ENCODE measurements around the gene LBH. TPM values are rescaled to one million over a fixed set of nuclear protein-coding genes. Genes with fewer than 3 reads are reported as not detected.

LBH gene
- polyA plus RNA-seq, 1 experiment: 145 TPM

DNA sequence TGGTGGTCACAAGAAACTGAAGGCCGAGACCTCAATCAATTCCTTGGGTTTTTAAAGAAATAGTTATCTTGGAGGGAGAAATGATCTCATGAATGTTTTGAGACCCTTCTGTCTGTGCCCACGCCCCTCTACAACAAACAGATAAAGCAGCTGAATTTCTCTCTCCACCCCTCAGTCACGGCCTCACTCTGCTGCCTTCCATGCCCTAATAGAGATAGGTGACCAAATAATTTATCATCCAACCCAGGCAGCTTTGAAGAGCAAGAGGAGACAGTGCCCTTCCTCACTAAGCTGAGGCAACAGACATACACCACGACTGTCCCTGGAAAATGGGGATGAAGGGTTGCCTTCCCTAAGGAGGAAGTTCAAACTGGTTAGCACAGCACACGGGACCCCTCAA, 71.2 kb downstream of the LBH start:
- Histone ChIP-seq H3K36me3 (ENCODE audit: control insufficient read depth, insufficient read depth, low read length) (no peaks in the 10 kb centered on the region), H3K27me3 (ENCODE audit: control insufficient read depth, insufficient read depth, low read length) (no peaks in the 10 kb centered on the region), H3K4me3 (ENCODE audit: low read depth, low read length) (no peak overlapping the region)
- ChIA-PET POLR2A (no interaction called here), CTCF (no interaction called here)
- DNase-seq (ENCODE audit: low read depth): no peak
- TF ChIP-seq, protein P1, sequence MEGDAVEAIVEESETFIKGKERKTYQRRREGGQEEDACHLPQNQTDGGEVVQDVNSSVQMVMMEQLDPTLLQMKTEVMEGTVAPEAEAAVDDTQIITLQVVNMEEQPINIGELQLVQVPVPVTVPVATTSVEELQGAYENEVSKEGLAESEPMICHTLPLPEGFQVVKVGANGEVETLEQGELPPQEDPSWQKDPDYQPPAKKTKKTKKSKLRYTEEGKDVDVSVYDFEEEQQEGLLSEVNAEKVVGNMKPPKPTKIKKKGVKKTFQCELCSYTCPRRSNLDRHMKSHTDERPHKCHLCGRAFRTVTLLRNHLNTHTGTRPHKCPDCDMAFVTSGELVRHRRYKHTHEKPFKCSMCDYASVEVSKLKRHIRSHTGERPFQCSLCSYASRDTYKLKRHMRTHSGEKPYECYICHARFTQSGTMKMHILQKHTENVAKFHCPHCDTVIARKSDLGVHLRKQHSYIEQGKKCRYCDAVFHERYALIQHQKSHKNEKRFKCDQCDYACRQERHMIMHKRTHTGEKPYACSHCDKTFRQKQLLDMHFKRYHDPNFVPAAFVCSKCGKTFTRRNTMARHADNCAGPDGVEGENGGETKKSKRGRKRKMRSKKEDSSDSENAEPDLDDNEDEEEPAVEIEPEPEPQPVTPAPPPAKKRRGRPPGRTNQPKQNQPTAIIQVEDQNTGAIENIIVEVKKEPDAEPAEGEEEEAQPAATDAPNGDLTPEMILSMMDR (IDR thresholded peaks at IDR 0.05; ENCODE audit: insufficient read depth, low read depth, low read length): no peak

DNA sequence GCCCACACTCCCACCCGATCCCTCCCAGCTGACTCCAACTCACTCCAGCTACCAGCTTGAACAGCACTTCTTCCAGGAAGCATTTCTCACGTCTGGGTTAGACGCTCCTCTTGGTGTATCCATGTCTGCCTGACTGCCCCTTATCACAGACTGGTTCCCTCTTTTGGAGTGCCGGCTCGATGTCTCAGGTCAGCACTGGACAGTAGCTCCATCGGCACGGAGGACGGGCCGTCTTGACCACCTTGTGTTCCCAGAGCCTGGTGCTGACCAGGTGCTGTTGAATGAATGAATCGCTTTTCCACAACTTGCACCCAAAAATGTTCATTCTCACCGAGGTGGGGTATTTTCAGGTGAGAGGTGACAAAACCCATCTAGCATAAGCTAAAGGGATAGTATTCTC, 71.8 kb downstream of the LBH start:
- ChIA-PET POLR2A (no interaction called here), CTCF (no interaction called here)
- no peaks in the 10 kb centered on the region for H3K36me3 ChIP-seq (ENCODE audit: control insufficient read depth, insufficient read depth, low read length)
- no peak overlapping the region for H3K4me3 ChIP-seq (ENCODE audit: low read depth, low read length)
- no peaks in the 10 kb centered on the region for H3K27me3 ChIP-seq (ENCODE audit: control insufficient read depth, insufficient read depth, low read length)
- TF ChIP-seq, protein P1 (IDR thresholded peaks at IDR 0.05; ENCODE audit: insufficient read depth, low read depth, low read length): no peak
- no peak for DNase-seq (ENCODE audit: low read depth)

DNA sequence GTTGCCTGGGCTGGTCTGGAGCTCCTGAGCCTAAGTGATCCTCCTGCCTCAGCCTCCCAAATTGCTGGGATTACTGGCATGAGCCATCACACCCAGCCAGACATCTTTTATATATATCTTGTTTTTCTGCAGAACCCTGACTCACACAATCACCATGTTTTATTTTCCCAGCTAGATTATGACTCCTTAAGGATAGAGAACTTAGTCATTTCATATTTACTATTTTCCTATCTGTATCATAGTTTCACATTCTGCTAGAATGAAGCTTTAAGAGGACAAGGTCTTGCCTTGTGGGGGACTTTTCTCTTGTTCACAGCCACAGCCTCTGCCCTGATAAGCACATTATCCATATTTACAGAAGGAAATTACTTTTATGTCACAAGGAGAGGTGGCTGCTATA, 73.9 kb downstream of the LBH start:
- H3K27me3 ChIP-seq (ENCODE audit: control insufficient read depth, insufficient read depth, low read length): no peaks in the 10 kb centered on the region
- POLR2A ChIA-PET: no interaction called here

GRCh38 chr2:30306522-30306921, 75.2 kb downstream of the LBH start:
- Histone ChIP-seq H3K4me3 (ENCODE audit: low read depth, low read length) (no peak overlapping the region), H3K27me3 (ENCODE audit: control insufficient read depth, insufficient read depth, low read length) (no peaks in the 10 kb centered on the region), H3K36me3 (ENCODE audit: control insufficient read depth, insufficient read depth, low read length) (no peaks in the 10 kb centered on the region)
- no peak for DNase-seq (ENCODE audit: low read depth)
- ChIA-PET CTCF (no interaction called here), POLR2A (no interaction called here)
- TF ChIP-seq, protein P1 (IDR thresholded peaks at IDR 0.05; ENCODE audit: insufficient read depth, low read depth, low read length): no peak

More for the DNA sequence above, 73.9 kb downstream of the LBH start:
- DNase-seq (ENCODE audit: low read depth): no peak
- Histone ChIP-seq H3K4me3 (ENCODE audit: low read depth, low read length) (no peak overlapping the region), H3K36me3 (ENCODE audit: control insufficient read depth, insufficient read depth, low read length) (no peaks in the 10 kb centered on the region)
- CTCF ChIA-PET: no interaction called here
- TF ChIP-seq, protein P1 (IDR thresholded peaks at IDR 0.05; ENCODE audit: insufficient read depth, low read depth, low read length): no peak

GRCh38 chr2:30308280-30308679, 76.9 kb downstream of the LBH start:
- H3K4me3 ChIP-seq (ENCODE audit: low read depth, low read length): no peak overlapping the region
- CTCF ChIA-PET: interaction anchor here (0.6 kb wide), 1 partner anchor 81 kb away, joined by 3 read pairs; no protein-coding TSS in a partner anchor
- no peaks in the 10 kb centered on the region for H3K36me3 ChIP-seq (ENCODE audit: control insufficient read depth, insufficient read depth, low read length)

More at GRCh38 chr2:30308280-30308679, 76.9 kb downstream of the LBH start:
- DNase-seq (ENCODE audit: low read depth): no peak
- POLR2A ChIA-PET: no interaction called here
- TF ChIP-seq, protein P1 (IDR thresholded peaks at IDR 0.05; ENCODE audit: insufficient read depth, low read depth, low read length): no peak
- H3K27me3 ChIP-seq (ENCODE audit: control insufficient read depth, insufficient read depth, low read length): no peaks in the 10 kb centered on the region

Small RNA genes within 50 kb of the gene (small RNA-seq; reads per million reads assigned to genes)
- not detected for gene SNORA10B (ENCODE audit: insufficient read length, low read depth, low replicate concordance)

Other genes starting within 250 kb of the LBH start
- 141 and 190 TPM in 2 replicates for gene YPEL5, start 84.5 kb upstream of the LBH start, polyA plus RNA-seq (2011; rRNA removed)
- gene LCLAT1, start 215.7 kb downstream of the LBH start, polyA plus RNA-seq (2011; rRNA removed): 10.8 and 18.0 TPM in 2 replicates

Measured in BJ (cell line).